KG1 (cell line): ENCODE data around the gene AATK.

Experiments used
- DNase-seq: peaks from one replicate; lab custom pipeline; 2025; lab: John Stamatoyannopoulos, UW

Gene AATK

DNA sequence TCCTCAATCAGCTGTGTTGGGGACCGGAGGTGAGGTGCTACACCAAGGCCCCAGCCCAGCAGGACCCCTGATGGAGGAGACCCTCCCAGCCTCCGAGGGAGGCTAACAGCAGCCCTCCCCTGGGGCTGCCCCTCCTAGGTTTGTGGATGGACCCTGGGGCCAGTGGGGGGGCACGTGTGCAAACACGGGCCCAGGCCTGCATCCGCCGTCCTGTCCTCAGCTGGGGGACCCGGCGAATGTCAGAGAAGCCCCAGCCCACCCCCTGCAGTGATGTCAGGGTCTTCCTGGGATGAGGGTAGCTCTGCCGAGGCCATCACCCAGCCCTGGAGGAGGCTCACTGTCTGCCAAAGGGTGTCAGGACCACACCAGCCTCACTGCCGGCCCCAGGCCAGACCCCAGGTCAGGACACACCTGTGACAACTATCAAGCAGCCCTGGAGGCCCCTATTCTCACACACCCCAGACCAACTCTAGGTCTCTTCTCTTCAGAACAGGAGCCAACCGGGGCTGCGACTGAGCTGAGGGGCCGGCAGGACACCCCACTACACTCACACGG, 30.0 kb upstream of the AATK start:
- DNase-seq = no peak

DNA sequence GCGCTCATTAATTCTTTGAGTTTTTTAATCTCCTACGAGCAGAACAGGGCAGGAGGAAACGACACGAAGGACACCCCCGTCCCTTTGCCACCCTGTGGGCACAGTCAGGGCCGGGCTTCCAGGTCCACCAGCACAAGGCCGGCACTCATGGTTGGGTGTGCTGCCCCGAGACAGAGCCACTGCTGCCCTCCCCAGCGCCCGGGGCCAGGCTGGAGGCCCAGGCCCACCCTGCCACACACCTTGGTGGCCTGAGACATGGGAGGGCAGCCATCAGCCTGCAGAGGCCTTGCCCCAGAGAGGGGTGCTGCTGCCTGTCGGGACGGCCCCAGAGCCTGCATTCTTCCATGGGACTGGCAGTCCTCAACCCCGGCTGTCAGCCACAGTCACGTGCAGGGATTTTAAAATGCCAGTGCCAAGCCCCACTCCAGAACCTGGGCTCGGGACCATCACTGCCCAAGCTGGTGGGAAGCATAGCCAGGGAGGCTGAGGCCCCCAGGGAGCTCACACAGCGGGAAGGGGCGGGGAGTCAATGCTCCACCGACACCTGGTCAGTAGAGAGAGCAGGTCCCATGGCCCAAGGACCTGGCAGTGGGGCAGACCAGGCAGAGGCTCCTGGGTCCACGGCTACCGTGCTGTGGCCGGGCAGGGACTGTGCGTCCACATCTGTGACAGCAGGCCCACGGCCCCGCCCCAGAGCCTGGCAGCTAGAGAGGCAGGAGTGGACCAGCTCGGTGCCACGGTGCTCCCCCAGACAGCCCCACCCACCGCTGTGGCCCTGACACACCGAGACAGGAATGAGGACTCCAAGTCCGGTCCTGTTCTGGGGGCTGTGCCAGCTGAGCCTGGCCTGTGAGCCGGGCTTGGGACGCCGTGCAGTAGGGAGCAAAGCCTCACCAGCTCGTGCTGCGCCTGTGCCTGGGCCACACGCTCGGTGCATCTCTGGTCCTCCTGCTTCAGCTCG, 29.2 kb upstream of the AATK start:
- DNase-seq = no peak

DNA sequence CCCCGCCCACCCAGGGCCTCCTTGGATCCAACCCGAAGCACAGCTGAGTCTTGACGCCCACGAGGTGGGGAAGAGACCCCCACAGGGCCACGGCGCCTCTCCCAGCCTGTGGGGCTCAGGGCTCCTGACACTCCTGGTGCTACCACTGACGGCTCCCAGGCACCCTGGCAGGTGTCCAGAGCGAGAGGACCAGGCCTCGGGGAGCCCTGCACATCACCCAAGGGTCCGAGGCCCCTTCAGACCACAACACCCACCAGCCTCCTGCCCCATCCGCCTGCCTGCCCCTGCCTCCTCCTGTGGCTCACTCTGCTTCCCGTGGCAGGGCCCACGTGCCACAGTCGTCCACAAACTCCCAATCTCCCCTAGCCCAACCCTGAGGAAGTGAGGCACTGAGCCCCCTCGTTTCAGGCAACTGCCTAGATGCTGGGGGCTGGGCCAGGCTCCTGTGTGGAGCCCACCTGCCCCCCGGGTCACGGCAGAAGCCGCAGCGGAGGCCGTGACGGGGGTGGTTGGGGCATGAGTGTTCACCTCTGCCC, 28.3 kb upstream of the AATK start:
- DNase-seq = no peak

DNA sequence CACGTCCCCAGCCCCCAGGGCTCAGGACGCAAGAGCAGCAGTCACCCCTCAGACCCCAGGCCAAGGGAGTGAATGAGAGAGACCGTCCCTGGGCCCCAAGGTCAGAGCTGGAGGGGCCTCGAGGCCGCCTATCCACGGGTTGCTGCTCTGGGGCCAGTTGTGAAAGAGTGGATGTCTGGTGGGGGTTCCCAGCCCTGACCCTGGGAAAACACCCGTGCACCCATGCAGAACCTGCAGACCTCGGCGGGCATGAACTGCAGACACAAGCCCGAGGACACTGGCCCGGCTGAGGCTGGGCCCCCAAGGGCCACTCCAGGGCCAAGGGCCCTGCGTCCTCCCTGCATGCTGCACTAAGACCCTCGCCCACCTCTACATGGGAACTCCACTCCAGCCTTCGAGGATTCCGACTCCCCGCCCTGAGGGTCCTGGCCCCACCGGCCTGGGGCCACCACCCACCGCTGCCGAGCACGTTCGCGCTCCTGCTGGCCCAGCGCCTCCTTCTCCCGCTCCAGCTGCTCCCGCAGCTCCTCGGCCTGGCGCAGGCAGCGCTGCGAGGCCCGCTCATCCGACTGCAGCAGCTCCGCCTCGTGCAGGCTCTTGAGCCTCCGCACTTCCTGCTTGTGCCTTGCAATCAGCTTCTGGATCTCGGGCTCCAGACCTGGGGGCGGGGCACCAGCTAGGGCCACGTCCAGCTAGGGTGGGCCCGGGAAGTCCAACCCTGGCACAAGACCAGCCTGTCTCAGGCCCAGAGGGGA, 27.6 kb upstream of the AATK start:
- DNase-seq = no peak

DNA sequence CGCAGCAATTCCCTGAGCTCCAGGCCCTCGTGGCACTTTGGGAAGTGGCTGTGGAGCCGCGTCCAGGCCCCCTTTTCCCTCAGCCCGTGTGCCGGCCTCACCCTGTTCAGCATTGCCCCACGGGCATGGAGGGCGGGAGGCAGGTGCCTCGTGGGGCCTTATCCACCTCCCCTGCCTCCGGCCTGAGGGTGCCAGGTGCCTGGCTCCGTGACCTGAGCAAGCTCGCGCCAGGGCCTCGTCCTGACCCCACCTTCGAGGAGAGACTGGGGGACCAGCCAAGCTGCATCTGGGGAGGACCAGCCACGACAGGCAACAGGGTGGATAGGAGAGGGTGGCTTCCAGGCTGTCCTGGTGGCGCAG, 27.0 kb upstream of the AATK start:
- DNase-seq = no peak

DNA sequence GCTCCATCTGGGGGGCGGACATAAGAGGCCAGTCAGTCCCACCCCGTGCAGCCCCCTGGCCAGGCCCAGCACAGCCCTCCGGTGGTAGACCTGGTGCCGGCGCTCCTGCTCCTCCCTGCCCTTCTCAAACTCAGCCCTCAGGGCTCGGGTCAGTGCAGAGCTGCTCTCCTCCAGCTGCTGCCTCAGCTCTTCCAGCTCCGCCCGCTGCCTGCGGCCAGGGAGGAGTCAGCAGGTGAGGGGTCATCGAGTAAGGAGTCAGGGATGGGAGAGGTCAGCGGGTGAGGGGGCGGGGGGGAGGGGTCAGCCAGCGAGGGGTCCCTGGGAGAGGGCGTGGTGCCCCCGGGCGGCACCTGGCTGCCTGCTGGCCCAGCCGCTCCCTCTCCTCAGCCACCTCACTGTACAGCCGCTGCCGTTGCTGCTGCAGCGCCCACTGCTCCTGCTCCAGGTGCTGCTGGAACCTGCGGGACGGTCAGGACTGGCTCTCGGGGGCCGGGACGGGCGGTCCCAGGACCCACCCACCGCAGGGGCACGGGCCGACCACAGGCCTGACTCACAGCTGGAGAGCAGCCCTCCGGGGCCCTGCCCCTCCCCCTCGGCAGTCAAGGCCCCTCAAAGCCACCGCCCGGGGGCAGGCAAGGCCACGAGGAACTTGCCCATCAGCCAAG, 26.5 kb upstream of the AATK start:
- DNase-seq = no peak

DNA sequence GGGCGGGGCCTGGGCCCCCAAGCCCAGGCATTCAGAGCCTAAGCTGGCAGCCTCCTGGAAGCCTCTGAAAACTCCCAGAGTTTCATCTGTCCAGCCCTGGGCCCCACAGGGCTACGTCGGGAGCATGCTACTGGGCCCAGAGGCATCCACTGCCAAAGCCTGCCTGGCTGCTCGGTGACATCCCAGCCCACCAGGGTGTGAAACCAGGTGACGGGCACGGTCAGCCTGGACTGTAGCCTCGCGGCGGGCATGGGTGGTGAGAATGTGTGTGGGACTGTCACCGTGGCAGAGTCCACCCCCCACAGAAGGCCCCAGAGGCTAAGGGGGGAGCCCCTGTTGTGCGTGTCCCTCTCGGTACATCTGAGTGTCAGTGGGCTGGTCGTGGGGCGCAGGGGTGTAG, 25.6 kb upstream of the AATK start:
- no peak for DNase-seq

DNA sequence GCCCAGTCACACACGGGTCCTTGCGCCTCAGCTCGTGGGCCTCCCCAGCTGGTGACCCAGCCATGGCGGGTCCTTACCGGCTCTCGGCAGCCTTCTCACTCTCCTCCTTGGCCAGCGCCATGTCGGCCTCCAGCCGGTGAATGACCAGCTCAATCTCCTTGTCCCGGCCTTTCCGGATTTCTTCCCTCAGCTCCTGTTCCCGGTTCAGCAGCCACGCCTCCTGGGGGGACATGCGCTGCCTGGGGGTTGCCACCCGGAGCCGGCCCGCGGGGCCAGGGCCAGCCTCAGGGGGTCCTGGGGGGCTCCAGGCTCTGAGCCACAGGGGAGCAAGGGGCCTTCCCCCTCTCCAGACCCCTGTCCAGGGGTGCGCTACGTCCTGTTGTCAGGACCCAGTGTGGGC, 25.1 kb upstream of the AATK start:
- no peak for DNase-seq

DNA sequence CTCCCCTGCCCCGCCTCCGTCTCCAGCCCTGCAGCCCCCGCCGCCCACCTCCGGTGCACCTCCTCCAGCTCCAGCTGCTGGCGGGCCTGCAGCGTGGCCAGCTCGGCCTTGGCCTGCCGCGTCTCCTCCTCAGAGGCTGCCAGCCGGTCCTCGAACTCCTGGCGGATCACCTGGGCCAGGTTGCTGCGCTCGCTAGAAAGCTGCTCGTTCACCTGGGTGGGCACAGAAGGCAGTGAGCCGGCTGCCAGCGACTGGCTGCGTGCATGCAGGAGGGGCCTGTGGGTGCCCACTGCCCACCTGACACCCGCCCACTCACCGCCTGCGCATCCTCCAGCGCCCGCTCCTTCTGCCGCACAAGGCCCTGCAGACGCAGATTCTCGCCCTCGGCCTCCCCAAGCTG, 24.6 kb upstream of the AATK start:
- DNase-seq = no peak

DNA sequence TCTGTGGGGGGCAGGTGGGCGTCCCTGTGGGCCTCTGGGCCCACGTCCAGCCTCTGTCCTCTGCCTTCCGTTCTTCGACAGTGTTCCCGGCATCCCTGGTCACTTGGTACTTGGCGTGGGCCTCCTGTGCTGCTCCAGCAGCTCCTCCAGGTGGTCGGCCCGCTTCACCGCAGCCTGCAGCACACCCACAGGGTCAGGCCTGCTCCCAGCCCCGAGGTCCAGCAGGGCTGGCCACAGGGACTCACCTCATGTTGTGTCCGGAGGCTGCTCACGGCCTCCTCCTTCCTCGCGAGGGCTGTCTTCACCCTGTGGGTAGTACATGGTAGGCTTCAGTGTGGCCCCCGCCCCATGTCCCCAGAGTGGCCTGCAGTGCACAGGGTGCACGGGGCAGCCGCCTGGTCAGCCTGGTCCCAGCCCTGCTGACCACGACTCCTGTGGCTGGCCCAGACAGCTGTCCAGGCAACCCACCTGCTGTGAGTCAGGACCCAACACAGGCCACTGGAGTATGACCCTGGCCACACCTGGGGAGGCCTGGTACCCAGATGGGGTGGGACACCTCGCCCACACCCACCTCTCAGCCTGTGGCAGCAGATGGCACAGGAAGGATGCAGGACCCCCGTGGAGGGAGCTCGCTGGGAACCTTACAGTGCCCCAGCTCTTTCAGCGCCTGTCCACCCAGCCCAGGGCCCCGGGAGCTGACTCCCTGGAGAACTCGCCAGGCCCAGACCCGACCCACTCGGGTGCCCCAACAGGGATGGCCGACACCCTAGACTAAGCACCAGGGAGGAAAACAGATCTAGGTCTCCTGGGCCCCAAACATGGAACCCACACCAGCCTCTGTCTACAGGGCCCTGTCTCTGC, 23.9 kb upstream of the AATK start:
- no peak for DNase-seq

DNA sequence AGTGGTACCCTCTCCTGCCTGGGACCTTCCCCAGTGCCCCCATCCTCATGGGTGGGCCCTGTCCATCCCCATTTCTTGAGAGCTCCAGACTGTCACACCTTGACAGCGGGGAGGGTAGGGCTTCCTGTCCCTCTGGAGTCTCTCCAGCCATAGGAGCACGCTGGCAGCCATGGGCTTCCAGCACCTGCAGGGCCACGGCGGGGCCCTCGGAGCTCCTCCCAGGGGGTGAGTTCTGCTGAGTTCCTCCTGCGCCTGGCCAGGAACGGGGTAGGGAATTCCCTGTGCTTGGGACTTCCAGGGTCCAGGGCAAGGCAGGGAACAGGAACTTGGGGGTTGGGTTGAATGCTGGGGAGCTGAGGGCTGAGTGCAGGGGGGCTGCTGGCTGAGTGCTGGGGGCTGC, 23.0 kb upstream of the AATK start:
- DNase-seq = no peak

DNA sequence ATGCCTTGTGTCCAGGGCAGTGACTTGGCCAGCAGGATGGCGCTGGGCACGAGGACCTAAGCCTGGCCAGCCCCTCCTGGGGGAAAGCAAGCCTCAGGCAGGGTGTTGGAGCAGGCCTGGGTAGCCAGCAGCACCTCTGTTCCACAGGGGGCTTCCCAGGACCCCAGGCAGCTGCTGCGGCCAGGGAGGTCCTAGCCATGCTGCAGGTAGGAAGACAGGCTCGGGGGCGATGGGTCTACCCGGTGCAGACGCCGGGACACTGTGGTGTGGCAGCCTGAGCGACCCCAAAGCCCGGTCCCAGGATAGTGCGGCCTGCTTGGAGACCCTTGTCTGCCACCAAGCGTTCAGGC, 22.4 kb upstream of the AATK start:
- no peak for DNase-seq

DNA sequence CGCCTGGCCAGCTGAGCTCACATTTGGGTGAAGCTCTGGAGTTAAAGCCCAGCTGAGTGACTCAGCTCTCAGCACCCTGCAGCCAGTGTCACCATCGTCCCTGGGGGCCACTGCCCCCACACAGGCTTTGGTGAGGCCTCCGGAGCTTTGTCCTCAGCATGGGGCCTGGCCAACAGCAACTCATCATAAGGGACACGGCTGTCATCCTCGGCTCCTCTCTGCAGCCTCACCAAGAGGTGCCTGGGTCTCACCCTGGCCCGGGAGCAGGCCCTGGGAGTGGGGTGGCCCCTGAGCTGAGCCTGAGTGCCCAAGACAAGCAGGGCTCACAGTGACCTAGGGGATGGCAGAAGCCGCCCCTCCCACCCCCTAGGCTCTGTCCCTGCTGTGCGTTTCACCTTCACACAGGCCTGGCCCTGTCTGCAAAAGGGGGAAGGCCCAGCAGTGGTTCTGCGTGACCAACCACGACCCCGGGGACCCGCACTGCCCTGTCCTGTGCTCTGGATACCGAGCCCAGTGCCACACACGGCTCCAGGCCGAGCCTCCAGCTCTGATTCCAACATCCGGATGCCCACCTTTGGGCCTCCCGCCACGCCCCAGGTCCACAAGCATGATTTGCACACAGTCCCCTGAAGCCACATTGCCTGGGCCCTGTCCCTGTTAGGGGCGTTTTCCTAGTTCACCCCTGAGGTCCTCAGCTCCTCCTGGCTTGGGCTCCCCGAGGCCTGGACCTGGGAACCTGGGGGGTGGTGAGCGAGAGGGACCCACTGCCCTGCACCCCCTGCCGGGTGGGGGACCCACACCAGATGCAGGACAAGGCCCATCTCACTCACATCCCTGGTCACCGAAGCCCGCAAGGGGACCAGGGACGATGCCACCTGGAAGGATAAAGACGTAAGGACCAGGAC, 21.8 kb upstream of the AATK start:
- DNase-seq = no peak

DNA sequence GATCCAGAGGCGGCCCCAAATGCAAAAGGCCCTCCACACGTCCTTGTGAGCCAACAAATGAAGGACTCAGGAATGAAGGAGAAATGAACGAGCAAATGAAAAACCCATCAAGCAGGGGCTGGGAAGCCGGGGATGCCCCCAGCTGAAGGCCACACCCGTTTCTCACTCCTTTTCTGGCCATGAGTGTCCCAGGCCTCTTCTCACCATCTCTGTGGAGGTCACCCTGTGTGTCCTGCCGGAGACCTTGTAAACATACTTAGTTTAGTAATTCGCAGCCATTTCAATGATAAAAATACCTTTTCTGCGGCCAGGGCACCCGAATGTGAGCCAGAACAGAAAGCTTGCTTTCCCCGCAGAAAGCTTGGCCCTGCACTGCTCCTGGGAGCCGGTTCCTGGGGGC, 21.1 kb upstream of the AATK start:
- DNase-seq = no peak

DNA sequence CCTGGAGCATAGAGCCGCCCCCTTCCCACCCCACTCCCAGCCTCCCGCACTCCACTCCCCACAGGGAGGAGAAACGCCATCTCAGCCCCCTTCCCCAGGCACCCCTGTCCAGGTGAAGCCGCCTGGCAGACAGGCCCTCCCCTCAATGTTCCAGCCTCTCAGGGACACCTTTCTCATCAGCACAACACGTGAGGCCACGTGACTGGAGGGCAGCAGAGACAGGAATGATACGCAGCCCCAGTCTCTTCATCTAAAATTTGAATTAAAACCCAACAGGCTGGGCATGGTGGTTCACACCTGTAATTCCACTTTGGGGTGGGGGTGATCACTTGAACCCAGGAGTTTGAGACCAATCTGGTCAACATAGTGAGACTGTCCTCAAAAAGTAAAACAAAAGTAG, 20.2 kb upstream of the AATK start:
- no peak for DNase-seq

DNA sequence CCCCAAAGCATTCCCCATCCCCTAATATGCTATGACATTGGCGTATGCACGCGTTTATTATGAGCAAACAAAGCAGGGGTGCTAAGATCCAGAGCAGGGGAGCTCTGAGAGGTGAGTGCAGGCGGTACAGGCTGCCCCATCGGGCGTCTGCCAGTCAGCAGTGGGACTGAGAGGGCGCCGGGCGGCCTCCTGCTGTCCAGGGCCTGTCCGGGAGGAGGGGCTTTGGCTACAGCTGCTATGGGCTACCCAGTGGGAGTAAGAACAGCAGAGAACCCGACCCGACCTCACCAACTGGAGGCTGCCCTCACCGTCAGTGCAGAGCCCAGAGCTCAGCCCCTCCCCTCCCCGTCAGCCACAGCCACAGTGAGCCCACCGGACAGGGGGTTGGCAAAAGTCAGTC, 18.5 kb upstream of the AATK start:
- no peak for DNase-seq

DNA sequence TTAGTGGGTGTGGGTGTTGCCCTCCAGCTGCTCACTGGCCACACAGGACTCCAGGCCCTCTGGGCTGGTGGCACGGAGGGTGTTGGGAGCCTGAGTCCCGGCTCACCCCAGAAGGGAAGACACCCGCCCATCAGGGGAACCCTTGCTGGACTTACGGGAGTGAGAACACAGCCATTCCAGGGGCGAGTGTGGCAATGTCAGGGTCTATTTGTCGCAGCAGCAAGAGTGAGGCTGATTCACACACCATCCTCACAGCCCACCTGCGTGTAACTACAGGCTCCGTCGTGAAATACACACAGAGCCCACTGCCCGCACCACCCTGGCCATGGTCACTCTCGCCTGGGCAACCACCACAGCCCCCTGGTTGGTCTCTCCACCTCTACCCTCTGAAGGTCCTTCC, 17.8 kb upstream of the AATK start:
- no peak for DNase-seq

DNA sequence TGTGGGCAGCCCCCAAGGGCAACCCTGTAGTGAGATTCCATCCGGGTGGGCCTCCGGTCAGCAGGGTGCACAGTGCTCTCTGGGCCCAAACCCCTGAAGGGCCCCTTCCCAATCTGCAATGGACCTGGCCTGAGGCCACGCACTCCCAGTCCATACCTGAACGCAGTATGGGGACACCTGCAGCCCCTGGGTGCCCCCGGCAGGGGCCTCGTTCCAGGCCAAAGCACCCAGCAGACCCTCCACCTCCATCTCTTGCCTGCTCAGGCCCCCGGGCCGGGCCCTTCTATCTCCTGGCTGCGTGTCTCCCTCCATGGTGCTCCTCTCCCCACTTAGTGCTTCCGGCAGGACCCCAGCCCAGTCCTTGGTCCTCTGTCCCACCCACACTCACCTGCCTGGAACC, 17.3 kb upstream of the AATK start:
- no peak for DNase-seq

DNA sequence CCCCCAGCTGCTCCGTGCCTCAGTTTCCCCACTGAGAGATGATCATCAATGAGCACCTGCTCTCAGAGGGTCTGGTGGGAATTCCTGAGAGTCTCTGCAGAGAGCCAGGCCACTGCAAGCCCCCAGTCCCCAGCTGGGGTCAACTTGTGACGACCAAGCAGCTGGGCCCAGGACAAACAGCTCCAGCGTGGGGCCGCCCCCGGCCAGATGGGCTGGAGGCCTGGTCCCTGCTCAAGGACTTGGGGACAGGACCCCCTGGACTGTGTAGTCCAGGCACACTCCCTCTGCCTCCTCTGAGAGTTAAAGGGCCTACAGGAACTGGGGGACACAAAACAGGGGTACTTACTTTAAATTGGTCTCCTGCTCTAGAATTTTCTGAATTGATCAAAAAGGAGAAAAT, 16.6 kb upstream of the AATK start:
- DNase-seq = no peak

DNA sequence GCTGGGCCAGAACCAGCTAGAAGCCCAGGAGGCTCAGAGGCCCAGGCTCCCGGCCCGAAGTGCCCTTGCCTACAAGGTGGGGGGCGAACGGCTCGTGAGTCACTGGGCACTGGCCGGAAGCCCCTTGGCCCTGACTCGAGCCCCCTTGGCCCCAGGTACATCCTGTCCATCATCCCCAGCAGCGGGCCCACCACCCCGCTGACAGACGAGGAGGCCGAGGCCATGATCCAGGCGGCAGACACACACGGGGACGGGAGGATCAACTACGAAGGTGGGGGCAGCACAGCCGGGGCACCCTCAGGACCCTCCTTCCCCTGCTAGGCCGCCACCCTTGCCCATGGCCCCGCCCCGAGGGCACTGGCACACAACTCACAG, 15.8 kb upstream of the AATK start:
- no peak for DNase-seq
